Type B pancreatic cell (in vitro differentiated cells): Measurements from ENCODE around the gene DERL3. TPM values are rescaled to one million over a fixed set of nuclear protein-coding genes. Genes with fewer than 3 reads are reported as not detected.

ENCODE experiments used
- DNase-seq: peaks from one replicate; pipeline ENCODE4 v3.0.0; 2021; ENCODE audit warnings: mixed read lengths; ENCODE audit not compliant: unreplicated experiment; ENCODE audit errors: extremely low spot score
- H3K27ac Mint-ChIP-seq: 2 replicates; pipeline ENCODE4 v1.8.0; 2021; ENCODE audit warnings: mild to moderate bottlenecking, mixed read lengths
- H3K27me3 Mint-ChIP-seq: 2 replicates; pipeline ENCODE4 v1.8.0; 2021; ENCODE audit warnings: mixed read lengths
- H3K36me3 Mint-ChIP-seq: 2 replicates; pipeline ENCODE4 v1.8.0; 2021; ENCODE audit warnings: mixed read lengths
- H3K4me1 Mint-ChIP-seq: one replicate; pipeline ENCODE4 v1.8.0; 2021; ENCODE audit warnings: mixed read lengths; ENCODE audit not compliant: unreplicated experiment
- H3K4me3 Mint-ChIP-seq: 2 replicates; pipeline ENCODE4 v1.8.0; 2021; ENCODE audit warnings: mild to moderate bottlenecking, mixed read lengths
- H3K9me3 Mint-ChIP-seq: 2 replicates; pipeline ENCODE4 v1.8.0; 2021; ENCODE audit warnings: mixed read lengths
- CTCF ChIP-seq: fragments of 200-600 bp; sonication (generic); conservative IDR thresholded peaks from 2 replicates; pipeline ENCODE4 v1.5.0; 2021; ENCODE audit warnings: antibody characterized with exemption, mild to moderate bottlenecking
- total RNA-seq: library from RNA; stranded (reverse); gene quantifications from 2 replicates; pipeline ENCODE4 v1.2.1, GENCODE V29; 2021; ENCODE audit warnings: low replicate concordance

DERL3 gene
- total RNA-seq, 1 donor from 2014 or later, result 9.5 TPM

- Mint-ChIP-seq H3K4me3 (peak overlapping the region; percentile 44), H3K4me1 (peaks cover 27% of the 10 kb centered on the region)
These were observed 12.1 kb downstream of the DERL3 start for GRCh38 chr22:23826510-23827350.

DNA sequence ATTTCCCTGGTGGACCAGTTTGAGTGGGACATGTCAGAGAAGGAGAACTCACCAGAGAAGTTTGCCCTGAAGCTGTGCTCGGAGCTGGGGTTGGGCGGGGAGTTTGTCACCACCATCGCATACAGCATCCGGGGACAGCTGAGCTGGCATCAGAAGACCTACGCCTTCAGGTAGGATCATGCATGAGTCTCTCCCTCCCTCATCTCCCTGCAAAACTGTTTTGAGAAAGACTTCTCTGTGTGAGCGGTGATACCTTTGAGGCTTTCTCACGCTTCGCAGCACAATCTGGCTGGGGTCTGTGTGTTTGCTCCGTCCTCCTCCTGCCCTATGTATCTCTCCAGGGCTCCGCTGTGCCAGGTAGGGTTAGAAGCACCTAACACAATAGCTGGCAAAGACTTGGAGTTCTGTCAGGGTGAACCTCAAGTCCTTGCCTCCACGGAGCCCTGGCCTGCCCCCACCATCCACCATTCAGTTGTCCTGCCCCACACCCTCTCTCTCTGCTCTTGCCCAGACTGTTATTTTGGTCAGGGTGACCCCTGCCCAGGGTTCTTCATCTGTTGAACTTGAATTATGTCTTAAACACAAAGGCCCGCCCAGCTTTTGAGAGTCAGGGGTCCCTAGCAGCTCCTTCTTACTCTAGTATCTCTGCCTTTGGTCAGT, 13.4 kb downstream of the DERL3 start:
- Mint-ChIP-seq H3K36me3 (peaks cover 51% of the 10 kb centered on the region), H3K4me1 (peaks cover 27% of the 10 kb centered on the region), H3K9me3 (no peaks in the 10 kb centered on the region), H3K27ac (peak overlapping the region; percentile 86), H3K4me3 (no peak overlapping the region), H3K27me3 (no peaks in the 10 kb centered on the region)
- no peak for DNase-seq
- no peak for TF ChIP-seq CTCF

More at GRCh38 chr22:23826510-23827350, 12.1 kb downstream of the DERL3 start:
- TF ChIP-seq CTCF, result no peak
- peak; percentile 68 for DNase-seq
- H3K9me3 Mint-ChIP-seq, result no peaks in the 10 kb centered on the region
- H3K27ac Mint-ChIP-seq, result peak overlapping the region; percentile 86
- peaks cover 53% of the 10 kb centered on the region for H3K36me3 Mint-ChIP-seq
- no peaks in the 10 kb centered on the region for H3K27me3 Mint-ChIP-seq

DNA sequence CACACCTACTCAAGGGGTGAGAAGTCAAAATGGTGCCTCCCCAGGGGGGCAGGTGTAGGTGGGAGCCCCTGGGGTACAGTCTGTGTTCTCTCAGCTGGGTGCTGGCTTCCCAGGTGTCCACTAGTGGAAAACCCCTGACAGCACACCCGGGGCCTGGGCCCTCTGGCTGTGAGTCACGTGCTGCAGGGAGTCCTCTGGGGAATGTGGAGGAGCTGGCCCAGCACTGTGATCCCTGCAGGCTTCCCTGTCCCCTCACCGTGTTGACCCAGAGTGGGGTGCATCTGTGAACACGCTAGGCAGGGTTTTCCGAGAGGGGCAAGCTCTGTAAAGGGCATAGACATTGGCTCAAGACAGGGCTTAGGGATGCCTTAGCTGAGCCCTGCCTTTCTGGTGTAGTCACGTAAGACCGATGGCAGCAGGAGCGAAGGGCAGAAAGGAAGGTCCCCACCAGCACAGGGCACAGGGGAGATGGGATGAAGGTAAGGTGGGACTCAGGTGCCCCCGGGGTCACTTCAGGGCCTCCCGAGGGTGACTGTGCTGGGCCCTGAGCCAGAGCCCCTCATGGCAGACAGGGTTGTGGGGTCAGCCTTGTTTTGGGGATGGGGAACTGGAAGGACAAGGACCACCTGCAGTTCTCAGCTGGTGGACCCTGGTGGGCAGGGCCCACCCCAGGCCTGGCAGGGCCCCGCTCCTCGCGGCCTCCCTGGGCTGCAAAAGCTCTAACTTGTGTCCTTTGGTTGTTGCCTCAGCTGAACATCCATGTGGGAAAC, 14.1 kb downstream of the DERL3 start:
- H3K27ac Mint-ChIP-seq, result no peak overlapping the region
- no peak overlapping the region for H3K4me3 Mint-ChIP-seq
- peaks cover 20% of the 10 kb centered on the region for H3K4me1 Mint-ChIP-seq
- H3K27me3 Mint-ChIP-seq, result no peaks in the 10 kb centered on the region
- H3K9me3 Mint-ChIP-seq, result no peaks in the 10 kb centered on the region
- TF ChIP-seq CTCF, result no peak
- DNase-seq, result no peak
- H3K36me3 Mint-ChIP-seq, result peaks cover 48% of the 10 kb centered on the region

DNA sequence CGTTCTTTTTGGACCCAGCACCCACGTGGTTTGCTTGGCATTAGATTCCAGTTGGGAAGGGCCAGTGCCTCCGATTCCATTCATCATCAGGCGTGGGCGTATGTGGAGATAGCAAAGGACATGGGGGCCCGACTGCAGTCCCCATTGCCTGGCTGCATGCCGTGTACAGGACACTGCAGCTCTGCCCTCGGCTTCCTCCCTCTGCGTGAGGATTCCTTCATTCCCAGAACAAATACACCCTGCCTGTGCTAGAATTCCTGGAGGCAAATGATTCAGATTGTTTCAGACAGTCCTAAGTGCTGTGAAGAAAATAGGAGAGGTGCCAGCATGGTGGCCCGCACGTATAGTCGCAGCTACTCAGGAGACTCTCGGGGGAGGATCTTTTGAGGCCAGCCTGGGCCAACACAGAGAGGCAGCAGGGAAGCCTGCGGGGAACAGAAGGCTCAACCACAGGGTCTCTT, 15.4 kb downstream of the DERL3 start:
- H3K4me3 Mint-ChIP-seq, result no peak overlapping the region

More for the DNA sequence above, 15.4 kb downstream of the DERL3 start:
- no peaks in the 10 kb centered on the region for H3K27me3 Mint-ChIP-seq
- DNase-seq, result no peak
- no peaks in the 10 kb centered on the region for H3K9me3 Mint-ChIP-seq
- peaks cover 38% of the 10 kb centered on the region for H3K36me3 Mint-ChIP-seq
- H3K27ac Mint-ChIP-seq, result peak overlapping the region; percentile 77
- peaks cover 11% of the 10 kb centered on the region for H3K4me1 Mint-ChIP-seq
- no peak for TF ChIP-seq CTCF
